ENCODE data around the gene ADIPOR2. TPM values are rescaled to one million over a fixed set of nuclear protein-coding genes. Genes with fewer than 3 reads are reported as not detected.

The ADIPOR2 gene
- total RNA-seq, 1 experiment from 2014 or later: 45.3 TPM

- no peak overlapping the region for H2AFZ ChIP-seq (ENCODE audit: low read length)
- no peak overlapping the region for H3K23ac ChIP-seq (ENCODE audit: insufficient read length, low read depth, low read length)
- H3T11ph ChIP-seq (ENCODE audit: low read length): no peak overlapping the region
- no peak overlapping the region for H3K4me3 Mint-ChIP-seq
- no peak overlapping the region for H2BK20ac ChIP-seq (ENCODE audit: low read depth, low read length, poor library complexity, severe bottlenecking)
- H3K9me3 ChIP-seq (ENCODE audit: control insufficient read depth, low read depth, low read length): no peaks in the 10 kb centered on the region
- H3K9me3 Mint-ChIP-seq: no peaks in the 10 kb centered on the region
- H4K5ac ChIP-seq (ENCODE audit: insufficient read length, low read depth, low read length): no peak overlapping the region
- H2BK12ac ChIP-seq (ENCODE audit: insufficient read length, low read depth, low read length): no peak overlapping the region
- H3K27me3 ChIP-seq (ENCODE audit: insufficient read depth, low read length): peaks cover 2% of the 10 kb centered on the region; the same call in 1 of the 2 replicates
- H3K4ac ChIP-seq (ENCODE audit: low read depth, low read length): no peak overlapping the region
- no peak overlapping the region for H2BK120ac ChIP-seq (ENCODE audit: low read depth, low read length, poor library complexity, severe bottlenecking)
- H3K18ac ChIP-seq (ENCODE audit: insufficient read length, low read depth, low read length): no peak overlapping the region
- no peak overlapping the region for H3K9ac ChIP-seq (ENCODE audit: extremely low read depth, insufficient read length, low read length)
- H3K27ac ChIP-seq (ENCODE audit: insufficient read length, low read depth, low read length): no peak overlapping the region
- H3K36me3 Mint-ChIP-seq (ENCODE audit: insufficient read depth in 1 of 3, low read depth in 3 of 3): no peaks in the 10 kb centered on the region
- H3K4me1 ChIP-seq (ENCODE audit: insufficient read depth, low read length): no peaks in the 10 kb centered on the region
- no peak overlapping the region for H2AK5ac ChIP-seq (ENCODE audit: insufficient read length, low read length)
- no peak overlapping the region for H4K8ac ChIP-seq (replicated peaks; ENCODE audit: insufficient read length, low read depth, low read length)
- H3K14ac ChIP-seq (ENCODE audit: insufficient read depth, low read length): no peak overlapping the region
- H3K56ac ChIP-seq (ENCODE audit: insufficient read length, low read depth, low read length): no peak overlapping the region
- H3K4me1 Mint-ChIP-seq: peaks cover 11 to 40% of the 10 kb centered on the region in 2 experiments
- TF ChIP-seq CTCF (conservative IDR thresholded peaks at IDR 0.05): no peak
- H2BK15ac ChIP-seq (ENCODE audit: low read depth, low read length): no peak overlapping the region
- no peak overlapping the region for H2BK5ac ChIP-seq (ENCODE audit: insufficient read length, low read length)
- H3K27me3 Mint-ChIP-seq (ENCODE audit: low read depth): peaks cover 33% of the 10 kb centered on the region
- DNase-seq: no peak
- H3K79me1 ChIP-seq (ENCODE audit: insufficient read depth, low read depth, low read length, poor library complexity, severe bottlenecking): no peaks in the 10 kb centered on the region
- no peak overlapping the region for H3K4me2 ChIP-seq (ENCODE audit: insufficient read depth, insufficient read length, low read length)
- no CpG with 5 or more reads among the region's 15 CpGs for WGBS (ENCODE audit: extremely low coverage, insufficient read length, low lambda C conversion rate)
- no peak overlapping the region for H3K27ac Mint-ChIP-seq
- no peaks in the 10 kb centered on the region for H3K79me2 ChIP-seq (ENCODE audit: insufficient read depth, low read length)
- no peaks in the 10 kb centered on the region for H4K20me1 ChIP-seq (ENCODE audit: control insufficient read depth, insufficient read depth, insufficient read length)
- no peak overlapping the region for H4K91ac ChIP-seq (ENCODE audit: insufficient read length, low read depth, low read length)
- H3K23me2 ChIP-seq (ENCODE audit: insufficient read length, low read depth, low read length, poor library complexity, severe bottlenecking): no peaks in the 10 kb centered on the region
These were observed 135.5 kb downstream of the ADIPOR2 start for GRCh38 chr12:1826401-1826800.
